HTR-8/SVneo (cell line): Measurements from ENCODE around the gene HYAL4.
A peak's percentile ranks its signal among the peaks of the same experiment; 100 is the strongest.
"Not testable (repeated sequence)": the region's sequence is repeated elsewhere in the genome, so short reads cannot be mapped to it uniquely, and the experiment has no call there.

Source experiments
- DNase-seq: peaks from one replicate; pipeline ENCODE4 v3.0.0; 2011; ENCODE audit warnings: low spot score, mixed read lengths; ENCODE audit not compliant: insufficient read length
- FAIRE-seq: peaks from 2 replicates; lab custom pipeline; 2011; peaks lifted over from hg19 to GRCh38; lab: Jason Lieb, UNC

HYAL4 gene

DNA sequence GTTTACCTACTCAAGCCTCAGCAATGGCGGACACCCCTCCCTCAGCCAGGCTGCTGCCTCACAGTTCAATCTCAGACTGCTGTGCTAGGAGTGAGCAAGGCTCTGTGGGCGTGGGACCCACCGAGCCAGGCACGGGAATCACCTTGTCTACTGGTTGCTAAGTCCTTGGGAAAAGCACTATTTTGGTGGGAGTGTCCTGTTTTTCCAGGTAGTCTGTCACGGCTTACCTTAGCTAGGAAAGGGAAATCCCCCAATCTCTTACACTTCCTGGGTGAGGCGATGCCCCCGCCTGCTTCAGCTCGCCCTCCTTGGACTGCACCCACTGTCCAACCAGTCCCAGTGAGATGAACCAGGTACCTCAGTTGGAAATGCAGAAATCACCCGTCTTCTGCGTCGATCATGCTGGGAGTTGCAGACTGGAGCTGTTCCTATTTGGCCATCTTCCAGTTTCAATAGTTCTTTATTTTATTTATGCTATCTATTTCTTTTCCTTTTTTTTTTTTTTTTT is at the start of gene HYAL4:
Gene HYAL4, plus strand, starts transcription at position 458 of the 508 bp plus-strand sequence. CDS start 23,105 bp downstream, outside the sequence.
- FAIRE-seq: no peak
- no peak for DNase-seq

GRCh38 chr7:123795917-123796316 is 49.1 kb upstream of the HYAL4 start:
- FAIRE-seq (no peak), DNase-seq (no peak)

DNA sequence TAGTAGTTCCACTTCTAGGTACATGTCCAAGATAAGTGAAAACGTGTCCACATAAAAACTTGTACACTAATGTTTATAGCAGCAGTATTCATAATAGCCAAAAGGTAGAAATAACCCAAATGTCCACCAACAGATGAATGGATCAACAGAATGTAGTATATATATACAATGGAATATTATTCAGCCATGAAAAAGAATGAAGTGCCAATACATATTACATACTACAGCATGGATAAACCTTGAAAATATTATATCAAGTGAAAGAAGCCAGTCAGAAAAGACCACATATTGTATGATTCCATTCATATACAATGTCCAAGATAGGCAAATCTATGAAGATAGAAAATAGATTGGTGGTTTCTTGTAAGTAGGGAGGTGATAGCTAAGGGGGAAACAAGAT is 48.4 kb upstream of the HYAL4 start:
- DNase-seq: no peak
- no peak for FAIRE-seq

DNA sequence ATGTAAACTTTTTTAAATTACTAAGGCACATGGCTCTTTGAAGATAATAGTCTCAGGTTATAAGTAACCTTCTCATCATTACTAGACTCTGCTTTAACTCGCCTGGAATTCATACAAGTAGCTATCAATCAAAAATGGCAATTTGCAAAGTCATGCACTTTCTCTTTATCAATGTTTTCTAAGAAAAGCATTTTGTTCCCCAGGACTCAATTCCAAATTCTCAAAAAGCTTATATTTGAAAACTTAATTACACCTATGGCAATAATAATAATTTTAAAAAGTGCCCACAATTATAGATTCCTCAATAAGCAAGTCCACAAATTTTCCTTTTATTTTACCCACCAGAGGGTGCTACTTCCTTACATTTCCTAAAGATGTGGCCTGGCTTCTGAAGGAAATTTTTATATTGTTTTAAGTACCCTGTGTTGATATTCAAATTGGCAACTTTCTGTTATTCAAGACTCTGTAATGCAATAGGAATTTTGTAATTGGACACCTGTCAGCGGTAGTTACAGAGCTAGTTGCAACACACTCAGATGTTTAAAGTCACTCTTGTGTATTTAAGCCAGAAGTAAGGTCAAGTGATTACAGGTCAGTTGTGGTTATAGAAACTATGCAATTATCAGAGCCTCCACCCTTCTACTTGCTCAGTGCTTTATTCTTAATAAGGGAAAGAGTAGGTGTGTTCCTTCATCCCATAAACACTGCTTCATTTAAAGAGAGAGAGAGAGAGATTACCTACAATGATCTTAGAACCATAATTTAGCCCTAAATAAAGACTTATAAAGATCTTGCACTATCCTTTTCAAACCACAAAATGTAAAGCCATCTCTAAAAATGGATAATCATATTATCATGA is 47.1 kb upstream of the HYAL4 start:
- FAIRE-seq (no peak), DNase-seq (peak; percentile 51)

DNA sequence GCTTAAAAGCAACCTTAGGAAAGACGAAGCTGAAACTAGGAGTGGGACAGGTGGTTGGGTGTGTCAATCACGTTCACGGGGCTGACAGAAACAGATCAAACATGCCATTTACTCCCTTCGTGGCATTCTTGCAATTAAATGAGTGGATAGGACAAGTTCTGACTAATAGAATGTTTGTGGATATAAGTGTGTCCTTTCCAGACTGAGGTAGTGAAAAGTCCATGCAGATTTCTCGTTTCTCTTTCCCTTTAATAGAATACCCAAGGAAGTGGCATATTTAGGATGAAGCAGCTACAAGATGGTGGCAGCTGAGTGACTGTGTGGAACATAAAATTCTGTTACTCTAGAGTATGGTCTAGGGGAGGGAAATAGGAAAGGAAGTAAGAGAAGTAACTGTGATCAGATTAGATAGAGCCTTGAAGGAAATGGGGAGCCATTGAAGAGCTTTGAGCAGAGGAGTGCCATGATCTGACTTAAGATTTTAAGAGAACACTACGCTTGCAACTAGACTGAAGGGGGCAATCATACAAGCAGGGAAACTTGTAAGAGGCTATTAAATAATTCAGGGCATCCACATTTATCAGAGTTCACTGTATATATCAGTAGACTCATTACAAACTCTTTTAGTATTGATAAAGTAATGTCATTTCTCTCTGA is 46.3 kb upstream of the HYAL4 start:
- FAIRE-seq (no peak), DNase-seq (no peak)

DNA sequence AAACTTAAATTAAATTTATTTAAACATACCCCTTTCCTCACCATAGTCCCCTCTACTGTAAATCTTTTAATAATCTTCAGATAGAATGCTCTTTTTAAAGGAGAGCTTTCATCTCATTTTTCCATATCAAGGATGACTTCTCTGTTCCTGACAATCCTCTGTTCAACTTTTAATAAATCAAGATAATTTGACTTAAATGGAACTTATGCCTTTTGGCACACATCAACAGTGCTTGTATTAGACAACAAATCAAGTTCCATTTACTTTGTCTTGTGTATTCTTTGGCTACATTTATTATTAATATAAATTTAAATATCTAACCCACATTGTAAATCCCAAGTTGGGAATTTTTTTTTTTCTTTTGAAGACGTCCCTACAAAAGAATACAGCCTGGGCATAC is 42.7 kb upstream of the HYAL4 start:
- DNase-seq (no peak), FAIRE-seq (no peak)

- no peak for FAIRE-seq
- no peak for DNase-seq
These were observed 39.7 kb upstream of the HYAL4 start for GRCh38 chr7:123805287-123805686.

DNA sequence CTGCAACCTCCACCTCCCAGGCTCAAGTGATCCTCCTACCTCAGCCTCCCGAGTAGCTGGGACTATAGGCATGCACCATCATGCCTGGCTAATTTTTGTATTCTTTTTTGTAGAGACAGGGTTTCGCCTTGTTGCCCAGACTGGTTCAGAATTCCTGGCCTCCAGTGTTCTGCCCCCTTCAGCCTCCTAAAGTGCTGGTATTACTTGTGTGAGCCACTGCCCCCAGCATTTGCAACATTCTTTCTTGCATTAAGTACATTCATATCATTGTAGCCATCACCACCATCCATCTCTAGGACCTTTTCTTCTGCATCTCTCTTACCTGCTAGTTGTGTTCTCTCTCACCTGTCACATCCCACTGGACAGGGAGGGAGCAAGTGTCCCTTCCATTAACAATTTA is 35.5 kb upstream of the HYAL4 start:
- DNase-seq (no peak), FAIRE-seq (no peak)

DNA sequence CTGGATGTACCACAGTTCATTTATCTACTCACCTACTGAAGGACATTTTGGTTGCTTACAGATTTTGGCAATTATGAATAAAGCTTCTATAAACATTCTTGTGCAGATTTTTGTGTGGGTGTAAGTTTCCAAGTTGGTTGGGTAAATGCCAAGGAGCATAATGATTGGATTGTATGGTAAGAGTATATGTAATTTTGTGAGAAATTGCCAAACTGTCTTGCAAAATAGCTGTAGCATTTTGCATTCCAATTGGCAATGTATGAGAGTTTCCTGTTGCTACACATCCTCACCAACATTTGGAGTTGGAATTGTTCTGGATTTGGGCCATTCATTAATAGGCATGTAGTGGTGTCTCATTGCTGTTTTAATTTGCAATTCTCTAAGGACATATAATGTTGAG is 33.9 kb upstream of the HYAL4 start:
- DNase-seq (no peak), FAIRE-seq (no peak)

GRCh38 chr7:123816916-123817315 is 28.1 kb upstream of the HYAL4 start:
- no peak for DNase-seq
- no peak for FAIRE-seq

DNA sequence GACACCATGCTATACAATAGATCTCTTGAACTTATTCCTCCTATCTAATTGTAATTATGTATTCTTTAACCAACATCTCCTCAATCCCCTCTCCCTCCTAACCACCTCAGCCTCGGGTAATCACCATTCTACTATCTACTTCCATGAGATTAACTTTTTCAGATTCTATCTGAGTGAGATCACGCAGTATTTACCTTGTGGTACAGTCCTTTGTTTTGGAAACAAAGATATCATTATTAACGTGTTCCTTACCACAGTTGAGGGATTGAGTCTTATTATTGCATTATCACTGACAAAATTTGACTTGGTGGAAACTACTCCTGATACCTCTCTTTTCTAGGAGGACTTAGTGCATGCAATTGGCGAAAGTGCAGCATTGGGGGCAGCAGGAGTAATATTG is 26.0 kb upstream of the HYAL4 start:
- FAIRE-seq (no peak), DNase-seq (no peak)

- not testable (repeated sequence) for FAIRE-seq, DNase-seq
These were observed 25.2 kb upstream of the HYAL4 start for GRCh38 chr7:123819795-123820194.

DNA sequence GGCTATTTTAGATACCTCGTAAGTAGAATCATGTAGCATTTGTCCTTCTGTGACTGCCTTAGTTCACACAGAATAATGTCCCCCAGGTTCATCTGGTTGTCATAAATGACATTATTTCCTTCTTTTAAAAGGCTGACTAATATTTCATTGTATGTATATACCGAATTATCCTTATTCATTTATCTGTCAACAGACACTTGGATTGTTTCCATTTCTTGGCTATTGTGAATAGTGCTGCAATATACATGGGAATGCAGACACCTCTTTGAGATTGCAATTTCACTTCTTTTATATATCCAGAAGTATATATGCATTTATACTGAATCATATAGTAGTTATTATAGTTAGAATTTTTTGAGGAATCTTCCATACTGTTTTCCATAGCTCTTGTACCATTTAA is 24.1 kb upstream of the HYAL4 start:
- FAIRE-seq (no peak), DNase-seq (no peak)

GRCh38 chr7:123821320-123821719 is 23.6 kb upstream of the HYAL4 start:
- FAIRE-seq (no peak), DNase-seq (no peak)

GRCh38 chr7:123823898-123824753 is 20.8 kb upstream of the HYAL4 start:
- DNase-seq (no peak), FAIRE-seq (no peak)

GRCh38 chr7:123824754-123825067 is 20.3 kb upstream of the HYAL4 start:
- FAIRE-seq: no peak
- DNase-seq: no peak

GRCh38 chr7:123828805-123829204 is 16.2 kb upstream of the HYAL4 start:
- FAIRE-seq: no peak
- DNase-seq: no peak

DNA sequence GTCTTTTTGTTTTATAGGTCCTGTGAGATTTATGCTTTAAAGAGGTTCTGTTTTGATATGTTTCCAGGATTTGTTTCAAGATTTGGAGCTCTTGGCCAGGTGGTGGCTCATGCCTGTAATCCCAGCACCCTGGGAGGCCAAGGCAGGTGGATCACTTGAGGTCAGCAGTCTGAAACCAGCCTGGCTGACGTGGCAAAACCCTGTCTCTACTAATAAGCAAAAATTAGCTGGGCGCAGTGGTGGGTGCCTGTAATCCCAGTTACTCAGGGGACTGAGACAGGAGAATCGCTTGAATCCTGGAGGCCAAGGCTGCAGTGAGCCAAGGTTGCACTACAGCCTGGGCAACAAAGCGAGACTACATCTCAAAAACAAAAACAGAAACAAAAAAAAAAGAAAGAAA is 8.3 kb upstream of the HYAL4 start:
- no peak for FAIRE-seq
- DNase-seq: no peak

DNA sequence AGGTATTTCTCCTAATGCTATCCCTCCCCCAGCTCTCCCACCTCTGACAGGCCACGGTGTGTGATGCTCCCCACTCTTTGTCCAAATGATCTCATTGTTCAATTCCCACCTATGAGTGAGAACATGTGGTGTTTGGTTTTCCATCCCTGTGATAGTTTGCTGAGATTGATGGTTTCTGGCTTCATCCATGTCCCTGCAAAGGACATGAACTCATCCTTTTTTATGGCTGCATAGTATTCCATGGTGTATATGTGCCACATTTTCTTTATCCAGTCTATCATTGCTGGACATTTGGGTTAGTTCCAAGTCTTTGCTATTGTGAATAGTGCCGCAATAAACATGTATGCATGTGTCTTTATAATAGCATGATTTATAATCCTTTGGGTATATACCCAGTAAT is 5.9 kb upstream of the HYAL4 start:
- DNase-seq, FAIRE-seq: not testable (repeated sequence)

GRCh38 chr7:123844142-123844541 is 827 bp upstream of the HYAL4 start:
- FAIRE-seq, DNase-seq: not testable (repeated sequence)

GRCh38 chr7:123845823-123846216 is 851 bp downstream of the HYAL4 start:
- DNase-seq: no peak
- no peak for FAIRE-seq
